ENCODE data around the gene DIS3L2. TPM values are rescaled to one million over a fixed set of nuclear protein-coding genes. Genes with fewer than 3 reads are reported as not detected.

The DIS3L2 gene
- total RNA-seq, 2 donors from 2014 or later, result 19.6 to 22.1 TPM

- DNase-seq (ENCODE audit: low spot score), result no peak
- Histone ChIP-seq H3K27me3 (no peaks in the 10 kb centered on the region), H3K4me1 (peaks cover 0 to 10% of the 10 kb centered on the region in 2 donors), H3K27ac (no peak overlapping the region), H3K9me3 (no peaks in the 10 kb centered on the region), H3K4me3 (no peak overlapping the region), H3K36me3 (no peaks in the 10 kb centered on the region)
- no peak for TF ChIP-seq CTCF (IDR thresholded peaks at IDR 0.05)
Measured at GRCh38 chr2:232203936-232204335, 242.4 kb downstream of the DIS3L2 start.

GRCh38 chr2:232204457-232204931, 243.0 kb downstream of the DIS3L2 start:
- no peaks in the 10 kb centered on the region for H3K27me3 ChIP-seq
- DNase-seq (ENCODE audit: low spot score), result no peak
- no peak for TF ChIP-seq CTCF (IDR thresholded peaks at IDR 0.05)
- H3K4me1 ChIP-seq, result peaks cover 0 to 10% of the 10 kb centered on the region in 2 donors
- no peaks in the 10 kb centered on the region for H3K36me3 ChIP-seq
- H3K27ac ChIP-seq, result no peak overlapping the region
- H3K4me3 ChIP-seq, result no peak overlapping the region
- no peaks in the 10 kb centered on the region for H3K9me3 ChIP-seq

GRCh38 chr2:232207174-232207573, 245.7 kb downstream of the DIS3L2 start:
- H3K27me3 ChIP-seq, result no peaks in the 10 kb centered on the region

GRCh38 chr2:232210306-232210705, 248.8 kb downstream of the DIS3L2 start:
- DNase-seq (ENCODE audit: low spot score), result no peak
- Histone ChIP-seq H3K36me3 (peaks cover 10% of the 10 kb centered on the region), H3K27me3 (no peaks in the 10 kb centered on the region), H3K27ac (no peak overlapping the region), H3K4me1 (no peaks in the 10 kb centered on the region), H3K4me3 (no peak overlapping the region), H3K9me3 (no peaks in the 10 kb centered on the region)
- TF ChIP-seq CTCF (IDR thresholded peaks at IDR 0.05), result no peak

More at GRCh38 chr2:232207174-232207573, 245.7 kb downstream of the DIS3L2 start:
- H3K4me3 ChIP-seq, result no peak overlapping the region
- H3K27ac ChIP-seq, result no peak overlapping the region
- peaks cover 10% of the 10 kb centered on the region for H3K36me3 ChIP-seq
- H3K4me1 ChIP-seq, result peaks cover 0 to 10% of the 10 kb centered on the region in 2 donors
- no peak for TF ChIP-seq CTCF (IDR thresholded peaks at IDR 0.05)
- no peaks in the 10 kb centered on the region for H3K9me3 ChIP-seq
- no peak for DNase-seq (ENCODE audit: low spot score)

GRCh38 chr2:232211743-232212686, 250.5 kb downstream of the DIS3L2 start:
- Histone ChIP-seq H3K4me3 (no peak overlapping the region), H3K9me3 (no peaks in the 10 kb centered on the region), H3K27ac (no peak overlapping the region), H3K36me3 (peaks cover 10% of the 10 kb centered on the region), H3K27me3 (no peaks in the 10 kb centered on the region), H3K4me1 (no peaks in the 10 kb centered on the region)
- TF ChIP-seq CTCF (IDR thresholded peaks at IDR 0.05), result no peak
- DNase-seq (ENCODE audit: low spot score), result no peak
